ENCODE results near the gene IGSF6. TPM values are rescaled to one million over a fixed set of nuclear protein-coding genes. Genes with fewer than 3 reads are reported as not detected.

Gene IGSF6
- total RNA-seq = not detected in 2 replicates

DNA sequence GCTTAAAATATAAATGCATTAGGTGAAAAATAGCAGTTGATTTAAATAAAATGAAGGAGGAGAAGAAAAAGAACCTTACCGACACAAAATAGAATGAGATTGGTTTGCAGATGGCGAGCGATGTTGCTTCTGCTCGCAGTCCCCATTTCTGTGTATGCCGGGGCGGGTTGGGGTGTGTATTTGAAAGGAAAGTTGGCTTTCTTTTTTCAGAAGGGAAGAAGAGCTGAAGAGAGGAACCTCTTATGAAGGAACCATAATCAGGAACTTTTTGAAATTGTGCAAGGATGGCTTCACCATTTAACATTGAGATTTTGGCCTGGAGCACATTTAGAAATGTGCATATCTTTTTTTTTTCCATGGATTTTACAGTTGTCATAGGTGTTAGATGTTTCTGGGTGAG lies at the start of gene IGSF6:
TSS of gene IGSF6 (minus strand) at position 156 of the 400 bp plus-strand sequence. CDS start at position 146, 10 bp downstream.

DNA sequence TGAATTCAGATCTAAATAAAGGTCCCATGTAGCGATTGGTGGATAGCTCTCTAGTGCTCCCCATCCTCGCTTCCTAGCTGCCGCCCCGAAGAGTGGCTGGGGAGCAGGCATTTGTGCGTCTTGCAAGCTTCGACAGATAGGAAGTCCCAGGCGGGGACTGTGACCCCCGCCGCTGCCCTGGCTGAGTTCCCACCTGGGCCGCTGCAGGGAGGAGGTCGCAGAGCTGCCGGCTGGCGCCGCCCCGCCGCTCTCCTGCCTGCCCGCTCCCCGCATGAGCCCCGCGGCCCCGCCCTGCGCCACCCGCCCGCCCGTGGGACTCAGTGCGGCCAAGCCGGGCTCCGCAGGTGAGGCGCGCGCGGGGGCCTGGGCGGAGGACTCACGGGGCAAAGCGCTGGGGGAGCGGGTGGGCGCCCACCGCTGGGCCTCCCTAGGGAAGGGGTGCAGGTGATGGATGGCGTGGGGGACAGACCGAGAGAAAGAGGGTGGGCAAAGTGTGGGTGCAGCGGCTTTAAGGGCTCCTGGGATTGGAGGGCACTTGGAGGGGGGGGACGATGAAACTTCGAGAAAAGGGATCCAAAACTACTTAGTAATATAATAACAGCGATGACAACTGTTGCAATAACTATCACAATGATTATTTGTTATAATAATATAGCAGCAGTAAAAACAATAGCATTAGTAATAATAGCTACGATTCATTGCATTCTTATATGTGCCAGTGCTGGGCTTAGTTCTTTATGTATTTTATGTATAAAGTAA lies 11.7 kb upstream of the IGSF6 start, which contains the start of gene OTOA:
TSS of gene OTOA (plus strand) at position 80 of the 759 bp plus-strand sequence. CDS start 14,547 bp downstream, outside the sequence.

DNA sequence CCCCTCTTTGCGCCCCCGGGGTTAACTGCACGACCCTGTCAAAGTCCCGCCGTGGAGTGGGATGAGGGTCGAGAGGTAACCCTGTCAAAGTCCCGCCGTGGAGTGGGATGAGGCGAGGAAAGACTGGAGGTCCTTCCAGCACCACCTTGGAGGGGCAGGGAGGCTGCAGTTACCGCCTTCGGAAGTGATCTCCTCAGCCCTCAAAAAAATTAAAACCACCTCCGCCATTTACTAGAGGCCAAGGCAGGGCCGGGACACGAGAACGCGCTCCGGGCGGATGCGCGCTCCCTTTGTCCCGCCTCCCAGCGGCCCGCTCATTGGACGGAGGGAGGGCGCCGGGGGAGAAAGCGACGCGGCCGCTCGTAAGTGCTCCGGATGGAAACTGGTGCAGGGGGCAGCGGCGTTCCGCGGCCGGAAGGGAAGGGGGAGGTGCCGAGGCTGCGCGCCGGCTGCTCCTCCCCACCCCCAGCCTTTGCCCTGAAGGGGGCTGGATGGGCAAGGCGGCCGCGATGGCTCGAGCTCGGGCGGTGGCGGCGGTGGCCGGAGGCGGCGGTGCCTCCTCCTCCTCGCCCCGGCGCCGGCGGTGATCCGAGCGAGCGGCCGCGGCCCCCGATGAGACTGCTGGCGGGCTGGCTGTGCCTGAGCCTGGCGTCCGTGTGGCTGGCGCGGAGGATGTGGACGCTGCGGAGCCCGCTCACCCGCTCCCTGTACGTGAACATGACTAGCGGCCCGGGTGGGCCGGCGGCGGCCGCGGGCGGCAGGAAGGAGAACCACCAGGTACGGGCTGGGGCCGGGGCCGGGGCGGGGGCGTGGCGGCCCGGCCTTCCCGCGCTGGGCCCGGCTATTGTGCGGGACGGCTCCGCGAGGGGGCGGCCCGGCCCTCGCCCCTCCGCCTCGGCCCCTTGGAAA lies 53.0 kb downstream of the IGSF6 start, which contains the start of gene METTL9:
TSS of gene METTL9 (plus strand) at position 456 of the 909 bp plus-strand sequence. CDS start at position 613, 157 bp downstream.

Other genes with a start within 250 kb of the IGSF6 start
- 223 and 237 TPM in 2 replicates for gene METTL9, start 53.0 kb downstream of the IGSF6 start, total RNA-seq
- not detected in 2 replicates for gene OTOA, start 11.4 kb upstream of the IGSF6 start, total RNA-seq
- 3.7 and 9.6 TPM in 2 replicates for gene NPIPB4, start 205.1 kb upstream of the IGSF6 start, total RNA-seq

Data from myometrial cell (primary cell).